Caco-2 (cell line): Measurements from ENCODE around the gene SNRNP200. TPM values are rescaled to one million over a fixed set of nuclear protein-coding genes. Genes with fewer than 3 reads are reported as not detected.
A peak's percentile ranks its signal among the peaks of the same experiment; 100 is the strongest.

Experiments
- BruUV-seq: library from RNA; stranded (reverse); fragments of 400-500 nt; replicated peaks from 2 replicates; lab custom pipeline; 2021; lab: Mats Ljungman, UMichigan
- CTCF ChIA-PET: fragments of 300-600 bp; sonication (Branson Sonifier 250); formaldehyde crosslinking; loops from one replicate; lab custom pipeline; 2022; ENCODE audit warnings: antibody characterized with exemption; lab: Charles Lee
- POLR2A ChIA-PET: fragments of 300-600 bp; sonication (Branson Sonifier 250); formaldehyde crosslinking; loops from one replicate; lab custom pipeline; 2022; ENCODE audit warnings: antibody characterized with exemption; lab: Charles Lee
- DNase-seq, 2 experiments: peaks; one replicate each; pipeline versions ENCODE4 v3.0.0 to v3.0.0-alpha.2; 2020 to 2022
- H3K27me3 ChIP-seq: replicated peaks from 2 replicates; pipeline ENCODE4 v1.6.0; 2011; ENCODE audit warnings: low read length; ENCODE audit not compliant: control insufficient read depth, insufficient read depth
- H3K36me3 ChIP-seq: 2 replicates; pipeline ENCODE4 v1.5.1; 2011; ENCODE audit warnings: low read length; ENCODE audit not compliant: control insufficient read depth, insufficient read depth
- H3K4me1 ChIP-seq: fragments of 250-450 bp; sonication (Bioruptor Pico); 2 replicates; pipeline ENCODE4 v1.5.1; 2020; ENCODE audit warnings: mild to moderate bottlenecking
- H3K4me3 ChIP-seq: 2 replicates; pipeline ENCODE4 v1.5.1; 2011; ENCODE audit warnings: low read depth, mild to moderate bottlenecking, control low read depth, low read length
- H3K9me3 ChIP-seq: fragments of 250-450 bp; sonication (Bioruptor Pico); 2 replicates; pipeline ENCODE4 v1.5.1; 2020; ENCODE audit warnings: mild to moderate bottlenecking, moderate library complexity
- H3K27ac Mint-ChIP-seq: one replicate; pipeline ENCODE4 v1.8.0; 2022; ENCODE audit warnings: mixed read lengths; ENCODE audit not compliant: unreplicated experiment
- H3K27me3 Mint-ChIP-seq: one replicate; pipeline ENCODE4 v1.8.0; 2022; ENCODE audit warnings: mixed read lengths; ENCODE audit not compliant: insufficient read depth, unreplicated experiment
- H3K36me3 Mint-ChIP-seq: one replicate; pipeline ENCODE4 v1.8.0; 2022; ENCODE audit warnings: mild to moderate bottlenecking, mixed read lengths; ENCODE audit not compliant: insufficient read depth, unreplicated experiment
- H3K4me1 Mint-ChIP-seq: one replicate; pipeline ENCODE4 v1.8.0; 2022; ENCODE audit warnings: low read depth, mixed read lengths; ENCODE audit not compliant: unreplicated experiment
- H3K4me3 Mint-ChIP-seq: one replicate; pipeline ENCODE4 v1.8.0; 2022; ENCODE audit warnings: mild to moderate bottlenecking, moderate library complexity, mixed read lengths; ENCODE audit not compliant: unreplicated experiment
- H3K9me3 Mint-ChIP-seq: one replicate; pipeline ENCODE4 v1.8.0; 2022; ENCODE audit warnings: mixed read lengths; ENCODE audit not compliant: unreplicated experiment
- CTCF ChIP-seq, 2 experiments: fragments of 200-600 bp in 1 of 2; IDR thresholded peaks; 1 replicate in 1 of 2; 2 replicates in 1 of 2; pipeline versions ENCODE4 v1.5.1 to v1.8.0; 2011 to 2022; ENCODE audit warnings: antibody characterized with exemption in 1 of 2, control low read depth in 1 of 2, inconsistent platforms in 1 of 2, low read depth in 1 of 2, low read length in 1 of 2, mild to moderate bottlenecking in 1 of 2, moderate library complexity in 1 of 2; ENCODE audit not compliant: insufficient read depth in 1 of 2, severe bottlenecking in 1 of 2, unreplicated experiment in 1 of 2
- intact Hi-C: fragments of 100-400 bp; cut with micrococcal nuclease; formaldehyde crosslinking; loops from one replicate; pipeline ENCODE4 v1.10.0; 2022; ENCODE audit not compliant: unreplicated experiment
- total RNA-seq: library from RNA; stranded (reverse); gene quantifications from 2 replicates; pipeline ENCODE4 v1.2.3, GENCODE V29; 2022

SNRNP200 gene
- total RNA-seq, 1 experiment from 2014 or later, result 240 TPM

DNA sequence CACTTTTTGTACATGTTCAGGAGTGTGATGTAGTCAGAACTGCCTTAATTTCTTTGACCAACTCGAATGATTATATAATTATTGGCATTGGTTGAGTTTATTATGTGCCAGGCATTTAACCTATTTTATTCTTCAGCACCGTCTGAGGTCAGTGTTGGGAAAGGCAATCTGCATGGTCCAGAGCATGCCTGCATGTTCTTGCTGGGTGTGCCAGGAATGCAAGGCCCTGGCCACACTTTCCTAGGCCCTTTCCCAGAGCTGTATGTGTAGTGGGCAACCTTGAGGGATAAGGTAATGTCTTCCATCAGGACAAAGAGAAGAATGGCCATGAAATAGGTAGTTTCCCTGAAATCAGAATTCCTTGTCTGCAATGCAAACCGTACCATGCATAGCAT, 9.7 kb upstream of the SNRNP200 start:
- no TSS peak for BruUV-seq
- no peak overlapping the region for H3K4me3 Mint-ChIP-seq
- H3K4me1 ChIP-seq, result no peaks in the 10 kb centered on the region
- H3K9me3 Mint-ChIP-seq, result no peaks in the 10 kb centered on the region
- H3K27ac Mint-ChIP-seq, result no peak overlapping the region
- intact Hi-C loops, result no loop called here
- CTCF ChIA-PET, result no interaction called here
- POLR2A ChIA-PET, result interaction anchor here (0.7 kb wide), 1 partner anchor 45 kb away, joined by 6 read pairs; no protein-coding TSS in a partner anchor
- H3K27me3 Mint-ChIP-seq, result peaks cover 4% of the 10 kb centered on the region
- no peak for TF ChIP-seq CTCF (IDR thresholded peaks at IDR 0.05; ENCODE audit: insufficient read depth in 1 of 2, low read depth in 1 of 2, low read length in 1 of 2, severe bottlenecking in 1 of 2, unreplicated experiment in 1 of 2)
- H3K4me1 Mint-ChIP-seq, result no peaks in the 10 kb centered on the region
- no peaks in the 10 kb centered on the region for H3K27me3 ChIP-seq
- H3K4me3 ChIP-seq, result no peak overlapping the region
- DNase-seq, result no peak
- no peaks in the 10 kb centered on the region for H3K36me3 Mint-ChIP-seq
- H3K9me3 ChIP-seq, result no peaks in the 10 kb centered on the region
- no peaks in the 10 kb centered on the region for H3K36me3 ChIP-seq

- H3K36me3 Mint-ChIP-seq, result peaks cover 29% of the 10 kb centered on the region
- no peak overlapping the region for H3K4me3 Mint-ChIP-seq
- no TSS peak for BruUV-seq
- ChIA-PET POLR2A (no interaction called here), CTCF (no interaction called here)
- Histone ChIP-seq H3K4me3 (no peak overlapping the region), H3K36me3 (no peaks in the 10 kb centered on the region), H3K4me1 (no peaks in the 10 kb centered on the region), H3K9me3 (no peaks in the 10 kb centered on the region), H3K27me3 (no peaks in the 10 kb centered on the region)
- H3K27me3 Mint-ChIP-seq, result no peaks in the 10 kb centered on the region
- no peaks in the 10 kb centered on the region for H3K9me3 Mint-ChIP-seq
- intact Hi-C loops, result no loop called here
- no peak overlapping the region for H3K27ac Mint-ChIP-seq
- H3K4me1 Mint-ChIP-seq, result peaks cover 17% of the 10 kb centered on the region
- DNase-seq, result no peak
- TF ChIP-seq CTCF (IDR thresholded peaks at IDR 0.05; ENCODE audit: insufficient read depth in 1 of 2, low read depth in 1 of 2, low read length in 1 of 2, severe bottlenecking in 1 of 2, unreplicated experiment in 1 of 2), result no peak
These were observed 2.9 kb upstream of the SNRNP200 start for GRCh38 chr2:96308248-96308647.

DNA sequence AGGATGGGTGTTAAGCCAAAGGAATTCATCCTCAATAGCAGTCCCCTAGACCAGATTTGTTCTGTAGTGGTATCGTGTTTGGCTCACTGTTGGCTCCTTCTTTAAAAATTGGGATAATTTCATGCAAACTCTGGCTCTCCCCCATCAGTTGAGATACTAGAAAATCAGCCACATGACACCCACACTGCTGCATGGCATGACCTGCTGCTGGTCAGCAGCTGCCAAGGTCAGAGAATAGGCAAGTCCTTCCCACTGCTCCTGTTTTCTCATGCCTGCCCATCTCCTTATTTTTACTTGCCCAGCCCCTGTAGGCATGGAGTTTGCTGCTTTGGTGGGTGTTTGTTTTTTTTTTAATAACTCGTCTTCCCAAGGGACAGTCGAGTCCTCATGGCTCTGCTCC, 1.0 kb upstream of the SNRNP200 start:
- no peaks in the 10 kb centered on the region for H3K9me3 Mint-ChIP-seq
- no TSS peak for BruUV-seq
- peak overlapping the region; percentile 99 for H3K27ac Mint-ChIP-seq
- no peaks in the 10 kb centered on the region for H3K4me1 ChIP-seq
- H3K27me3 Mint-ChIP-seq, result no peaks in the 10 kb centered on the region
- ChIA-PET POLR2A (interaction anchor here (0.6 to 0.8 kb wide), 3 partner anchors 14 to 60 kb away, joined by 3 to 4 read pairs (median 4); partner anchors contain the start of gene NCAPH), CTCF (no interaction called here)
- no peak for DNase-seq
- H3K9me3 ChIP-seq, result no peaks in the 10 kb centered on the region
- H3K4me1 Mint-ChIP-seq, result peaks cover 17% of the 10 kb centered on the region
- intact Hi-C loops, result no loop called here
- H3K4me3 Mint-ChIP-seq, result peak overlapping the region; percentile 96
- H3K27me3 ChIP-seq, result no peaks in the 10 kb centered on the region
- TF ChIP-seq CTCF (IDR thresholded peaks at IDR 0.05; ENCODE audit: insufficient read depth in 1 of 2, low read depth in 1 of 2, low read length in 1 of 2, severe bottlenecking in 1 of 2, unreplicated experiment in 1 of 2), result no peak
- H3K36me3 Mint-ChIP-seq, result peaks cover 47% of the 10 kb centered on the region
- H3K4me3 ChIP-seq, result peak overlapping the region; percentile 51
- 0 out of 2 replicates have a peak, but pooled peaks cover 3% of the 10 kb centered on the region for H3K36me3 ChIP-seq
